ENCODE measurements around the gene RUNX2. TPM values are rescaled to one million over a fixed set of nuclear protein-coding genes. Genes with fewer than 3 reads are reported as not detected.

Gene RUNX2
- total RNA-seq, 2 experiments from 2014 or later: 0.27 to 0.44 TPM

DNA sequence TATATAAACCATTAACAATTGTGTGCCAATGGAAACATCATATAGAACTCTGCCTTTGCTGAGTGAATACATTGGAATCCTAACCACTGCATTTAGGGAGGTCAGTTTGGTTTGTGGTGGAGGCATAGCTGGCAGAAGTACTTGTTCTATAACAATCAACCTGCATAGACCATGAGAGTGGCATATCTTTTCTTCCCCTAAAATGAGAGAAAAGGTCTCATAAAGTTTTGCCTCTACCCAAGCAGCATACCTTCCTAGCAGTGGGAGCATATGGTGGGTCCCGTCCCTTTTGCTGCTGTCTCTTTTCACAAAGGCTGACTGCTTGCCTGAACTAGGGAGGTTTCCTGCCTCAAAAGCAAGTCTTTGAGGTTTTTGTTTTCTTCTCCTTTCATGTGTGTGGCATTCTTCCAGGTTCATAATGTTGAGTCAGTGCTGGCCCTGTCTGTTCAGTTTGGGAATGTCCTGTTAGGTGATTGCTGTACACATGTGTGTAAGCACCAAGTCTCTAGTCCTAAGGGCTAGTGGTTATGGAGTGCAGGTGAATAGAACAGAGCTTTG is 110.8 kb downstream of the RUNX2 start:
- no peaks in the 10 kb centered on the region for H4K20me1 ChIP-seq (ENCODE audit: insufficient read depth, low read length)
- intact Hi-C loops (cut with micrococcal nuclease; ENCODE audit: unreplicated experiment): no loop called here
- ChIA-PET POLR2A (no interaction called here), CTCF (ENCODE audit: unreplicated experiment) (no interaction called here)
- no peak overlapping the region for H3K4me3 ChIP-seq (ENCODE audit: low read depth, low read length, poor library complexity, severe bottlenecking)
- TF ChIP-seq EZH2phosphoT487 (IDR thresholded peaks at IDR 0.05; ENCODE audit: borderline replicate concordance, low read depth, low read length): no peak
- TF ChIP-seq, protein P1, sequence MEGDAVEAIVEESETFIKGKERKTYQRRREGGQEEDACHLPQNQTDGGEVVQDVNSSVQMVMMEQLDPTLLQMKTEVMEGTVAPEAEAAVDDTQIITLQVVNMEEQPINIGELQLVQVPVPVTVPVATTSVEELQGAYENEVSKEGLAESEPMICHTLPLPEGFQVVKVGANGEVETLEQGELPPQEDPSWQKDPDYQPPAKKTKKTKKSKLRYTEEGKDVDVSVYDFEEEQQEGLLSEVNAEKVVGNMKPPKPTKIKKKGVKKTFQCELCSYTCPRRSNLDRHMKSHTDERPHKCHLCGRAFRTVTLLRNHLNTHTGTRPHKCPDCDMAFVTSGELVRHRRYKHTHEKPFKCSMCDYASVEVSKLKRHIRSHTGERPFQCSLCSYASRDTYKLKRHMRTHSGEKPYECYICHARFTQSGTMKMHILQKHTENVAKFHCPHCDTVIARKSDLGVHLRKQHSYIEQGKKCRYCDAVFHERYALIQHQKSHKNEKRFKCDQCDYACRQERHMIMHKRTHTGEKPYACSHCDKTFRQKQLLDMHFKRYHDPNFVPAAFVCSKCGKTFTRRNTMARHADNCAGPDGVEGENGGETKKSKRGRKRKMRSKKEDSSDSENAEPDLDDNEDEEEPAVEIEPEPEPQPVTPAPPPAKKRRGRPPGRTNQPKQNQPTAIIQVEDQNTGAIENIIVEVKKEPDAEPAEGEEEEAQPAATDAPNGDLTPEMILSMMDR (conservative IDR thresholded peaks at IDR 0.05; ENCODE audit: low read length): no peak
- H3K4me2 ChIP-seq (ENCODE audit: low read length): no peak overlapping the region
- no peak overlapping the region for H3K27ac ChIP-seq (ENCODE audit: low read depth, low read length, poor library complexity, severe bottlenecking)
- no TSS peak for BruUV-seq (replicated peaks)
- H3K36me3 ChIP-seq (ENCODE audit: insufficient read depth, low read length): no peaks in the 10 kb centered on the region
- no peaks in the 10 kb centered on the region for H3K4me1 ChIP-seq (ENCODE audit: insufficient read depth, low read length, poor library complexity, severe bottlenecking)
- no peaks in the 10 kb centered on the region for H3K9me2 ChIP-seq (ENCODE audit: insufficient read depth, low read length)
- no peaks in the 10 kb centered on the region for H3K9me3 ChIP-seq (ENCODE audit: low read length)
- no peak for DNase-seq (ENCODE audit: low spot score)
- H2AFZ ChIP-seq (ENCODE audit: low read length): no peak overlapping the region
- H3K79me2 ChIP-seq (ENCODE audit: insufficient read depth, low read depth, low read length): no peaks in the 10 kb centered on the region

DNA sequence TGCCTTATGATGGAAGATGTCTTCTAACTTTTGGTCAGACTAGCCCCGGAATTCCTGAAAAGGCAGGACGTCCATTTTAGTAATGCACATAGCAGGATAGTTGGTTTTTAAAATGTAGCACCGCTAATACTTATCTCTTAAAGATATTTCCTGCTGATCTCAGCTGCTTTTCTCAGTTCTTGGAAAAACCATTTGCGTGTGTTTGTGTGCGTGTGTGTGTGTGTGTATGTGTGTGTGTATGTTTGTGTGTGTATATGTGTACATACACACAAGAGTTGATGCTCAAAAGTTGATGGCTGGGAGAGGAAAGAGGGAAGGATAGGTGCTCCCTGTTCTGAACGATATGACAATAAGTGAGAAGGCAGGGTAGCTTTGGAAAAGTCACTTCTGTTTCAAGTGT is 111.3 kb downstream of the RUNX2 start:
- no peaks in the 10 kb centered on the region for H3K9me3 ChIP-seq (ENCODE audit: low read length)
- no peak overlapping the region for H3K4me2 ChIP-seq (ENCODE audit: low read length)
- no peaks in the 10 kb centered on the region for H3K9me2 ChIP-seq (ENCODE audit: insufficient read depth, low read length)
- no peaks in the 10 kb centered on the region for H3K4me1 ChIP-seq (ENCODE audit: insufficient read depth, low read length, poor library complexity, severe bottlenecking)
- H3K79me2 ChIP-seq (ENCODE audit: insufficient read depth, low read depth, low read length): no peaks in the 10 kb centered on the region
- no peak for DNase-seq (ENCODE audit: low spot score)
- no peak overlapping the region for H3K27ac ChIP-seq (ENCODE audit: low read depth, low read length, poor library complexity, severe bottlenecking)
- ChIA-PET POLR2A (no interaction called here), CTCF (ENCODE audit: unreplicated experiment) (no interaction called here)
- intact Hi-C loops (cut with micrococcal nuclease; ENCODE audit: unreplicated experiment): no loop called here
- TF ChIP-seq EZH2phosphoT487 (IDR thresholded peaks at IDR 0.05; ENCODE audit: borderline replicate concordance, low read depth, low read length): no peak
- TF ChIP-seq, protein P1 (conservative IDR thresholded peaks at IDR 0.05; ENCODE audit: low read length): no peak
- H4K20me1 ChIP-seq (ENCODE audit: insufficient read depth, low read length): no peaks in the 10 kb centered on the region
- no TSS peak for BruUV-seq (replicated peaks)
- H3K36me3 ChIP-seq (ENCODE audit: insufficient read depth, low read length): no peaks in the 10 kb centered on the region
- no peak overlapping the region for H3K4me3 ChIP-seq (ENCODE audit: low read depth, low read length, poor library complexity, severe bottlenecking)
- H2AFZ ChIP-seq (ENCODE audit: low read length): no peak overlapping the region

DNA sequence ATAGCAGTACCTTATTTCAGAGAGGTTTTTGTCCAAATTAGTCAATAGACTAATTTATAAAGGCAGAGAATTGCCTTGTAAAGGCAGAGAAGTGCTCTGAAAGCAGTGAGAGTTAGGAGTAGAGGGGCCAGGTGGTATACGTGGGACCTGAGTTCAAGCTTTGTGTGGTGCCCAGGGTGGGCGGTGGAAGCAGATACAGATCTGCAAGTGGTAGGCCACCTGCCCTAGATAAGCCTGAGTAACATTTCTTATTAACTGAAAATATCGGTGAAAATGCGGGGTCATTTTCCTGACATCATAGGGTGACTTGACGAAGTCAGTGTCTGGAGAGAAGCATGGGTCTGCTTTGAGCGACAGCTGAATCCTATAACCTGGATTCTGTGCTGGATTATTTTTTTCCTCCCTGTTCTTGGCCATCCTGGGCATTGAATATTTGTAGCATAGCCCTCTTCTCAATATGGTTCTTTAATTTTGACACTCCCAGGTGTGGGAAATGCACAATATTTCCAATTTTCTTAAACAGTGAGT is 111.8 kb downstream of the RUNX2 start:
- Histone ChIP-seq H3K79me2 (ENCODE audit: insufficient read depth, low read depth, low read length) (no peaks in the 10 kb centered on the region), H3K9me3 (ENCODE audit: low read length) (no peaks in the 10 kb centered on the region), H3K9me2 (ENCODE audit: insufficient read depth, low read length) (no peaks in the 10 kb centered on the region), H3K4me1 (ENCODE audit: insufficient read depth, low read length, poor library complexity, severe bottlenecking) (no peaks in the 10 kb centered on the region), H4K20me1 (ENCODE audit: insufficient read depth, low read length) (no peaks in the 10 kb centered on the region), H2AFZ (ENCODE audit: low read length) (no peak overlapping the region), H3K4me3 (ENCODE audit: low read depth, low read length, poor library complexity, severe bottlenecking) (no peak overlapping the region), H3K27ac (ENCODE audit: low read depth, low read length, poor library complexity, severe bottlenecking) (no peak overlapping the region), H3K4me2 (ENCODE audit: low read length) (no peak overlapping the region), H3K36me3 (ENCODE audit: insufficient read depth, low read length) (no peaks in the 10 kb centered on the region)
- ChIA-PET CTCF (ENCODE audit: unreplicated experiment) (no interaction called here), POLR2A (no interaction called here)
- no peak for TF ChIP-seq EZH2phosphoT487 (IDR thresholded peaks at IDR 0.05; ENCODE audit: borderline replicate concordance, low read depth, low read length)
- TF ChIP-seq, protein P1 (conservative IDR thresholded peaks at IDR 0.05; ENCODE audit: low read length): no peak
- DNase-seq (ENCODE audit: low spot score): no peak
- BruUV-seq (replicated peaks): no TSS peak
- intact Hi-C loops (cut with micrococcal nuclease; ENCODE audit: unreplicated experiment): no loop called here

All from OCI-LY7 (cell line).